Ishikawa (cell line): ENCODE results near the gene POLR2E.

ENCODE experiments used
- CEBPB ChIP-seq: IDR thresholded peaks from 2 replicates; pipeline ENCODE4 v1.6.1; 2012
- CREB1 ChIP-seq: IDR thresholded peaks from 2 replicates; pipeline ENCODE4 v1.6.1; 2012; ENCODE audit warnings: low read depth
- EGR1 ChIP-seq: IDR thresholded peaks from 2 replicates; pipeline ENCODE4 v1.6.1; 2012
- EP300 ChIP-seq: IDR thresholded peaks from 2 replicates; pipeline ENCODE4 v1.6.1; 2012; ENCODE audit warnings: borderline replicate concordance
- FOXM1 ChIP-seq: IDR thresholded peaks from 2 replicates; pipeline ENCODE4 v1.6.1; 2012; ENCODE audit warnings: low read depth, borderline replicate concordance
- MAX ChIP-seq: IDR thresholded peaks from 2 replicates; pipeline ENCODE4 v1.6.1; 2012
- NFIC ChIP-seq: IDR thresholded peaks from 2 replicates; pipeline ENCODE4 v1.6.1; 2012
- RAD21 ChIP-seq: IDR thresholded peaks from 2 replicates; pipeline ENCODE4 v1.6.1; 2012; ENCODE audit warnings: low read depth
- REST ChIP-seq: IDR thresholded peaks from 2 replicates; pipeline ENCODE4 v1.6.1; 2012; ENCODE audit warnings: low read depth, mild to moderate bottlenecking
- TAF1 ChIP-seq: IDR thresholded peaks from 2 replicates; pipeline ENCODE4 v1.6.1; 2012; ENCODE audit warnings: low read depth, mild to moderate bottlenecking
- TCF12 ChIP-seq: IDR thresholded peaks from 2 replicates; pipeline ENCODE4 v1.6.1; 2012; ENCODE audit warnings: low read depth
- YY1 ChIP-seq: IDR thresholded peaks from 2 replicates; pipeline ENCODE4 v1.6.1; 2012; ENCODE audit warnings: low read depth
- ZBTB7A ChIP-seq: IDR thresholded peaks from 2 replicates; pipeline ENCODE4 v1.6.1; 2012; ENCODE audit warnings: low read depth

GRCh38 chr19:1090731-1091543, 4.2 kb downstream of the POLR2E start:
- TF ChIP-seq NFIC (no peak), REST (no peak), EP300 (no peak), YY1 (no peak), CREB1 (no peak), EGR1 (no peak), MAX (no peak), ZBTB7A (no peak), RAD21 (no peak), FOXM1 (no peak), TAF1 (no peak), TCF12 (no peak), CEBPB (no peak)
